Adrenal gland (tissue), 12 donors: ENCODE measurements around the gene CLEC4F. TPM values are rescaled to one million over a fixed set of nuclear protein-coding genes. Genes with fewer than 3 reads are reported as not detected.
A peak's percentile ranks its signal among the peaks of the same experiment; 100 is the strongest.

Experiments
- DNase-seq, 7 donors: peaks; one replicate each; pipeline ENCODE4 v3.0.0-alpha.2; 2019 to 2020
- H3K27ac ChIP-seq, 5 donors: fragments of 200-600 bp; sonication (generic) in 4 of 5; 1 replicate in 3 of 5; 2 replicates in 2 of 5; pipeline versions ENCODE4 v1.5.1 to v1.8.0; 2016 to 2020; ENCODE audit warnings: mild to moderate bottlenecking in 1 of 5
- H3K27me3 ChIP-seq: fragments of 200-600 bp; 2 replicates; pipeline ENCODE4 v1.8.0; 2021
- H3K36me3 ChIP-seq, 2 donors: fragments of 200-600 bp; replicated peaks in 1 of 2; 1 replicate in 1 of 2; 2 replicates in 1 of 2; pipeline versions ENCODE4 v1.5.1 to v1.8.0; 2018 to 2022
- H3K4me1 ChIP-seq, 2 donors: fragments of 200-600 bp; replicated peaks in 1 of 2; 1 replicate in 1 of 2; 2 replicates in 1 of 2; pipeline versions ENCODE4 v1.5.1 to v1.8.0; 2018 to 2021
- H3K4me3 ChIP-seq, 4 donors: fragments of 200-600 bp; sonication (generic) in 3 of 4; one replicate each; pipeline ENCODE4 v1.5.1; 2016 to 2018
- H3K9me3 ChIP-seq, 3 donors: fragments of 200-600 bp; sonication (generic) in 1 of 3; replicated peaks in 1 of 3; 1 replicate in 2 of 3; 2 replicates in 1 of 3; pipeline versions ENCODE4 v1.5.1 to v1.8.0; 2016 to 2021
- POLR2A ChIP-seq, 2 donors: fragments of 450-650 bp; IDR thresholded peaks; one replicate each; pipeline ENCODE4 v1.6.1; 2017; ENCODE audit warnings: antibody characterized with exemption in 2 of 2, mild to moderate bottlenecking in 2 of 2, moderate library complexity in 1 of 2
- WGBS, 4 donors: extraction: QIAGEN DNeasy Blood & Tissue Kit in 2 of 4; methylation state at CpG; one replicate each; pipeline versions ENCODE4 v1.1.5 to v1.1.7; 2013 to 2017; 5-methylcytosine and 5-hydroxymethylcytosine counted together
- intact Hi-C, 2 donors: fragments of 100-400 bp; cut with DNase I; formaldehyde crosslinking; loops; one replicate each; pipeline versions ENCODE4 v1.14.1 to v1.15.0; 2022 to 2023
- polyA plus RNA-seq, 3 donors: library from polyadenylated mRNA; stranded (reverse); fragments of 200-250 nt in 2 of 3; fragments of 350-450 nt in 1 of 3; fragmentation: Illumina TruSeq in 1 of 3; extraction: RNeasy Lipid Tissue Mini Kit (QIAGEN cat#74804) in 1 of 3; gene quantifications; one replicate each; pipeline ENCODE4 v1.2.3, GENCODE V29; 2013 to 2014
- total RNA-seq, 9 donors: library from RNA; depleted of rRNA in 4 of 9; stranded (reverse); fragments of >200 nt in 4 of 9; fragments of 120-200 nt in 1 of 9; fragmentation: NEBNext Ultra II Directional in 1 of 9; extraction: Animal tissue kit (Norgen Biotek cat#: 25700) in 1 of 9; gene quantifications; one replicate each; pipeline versions ENCODE4 v1.1.0 to v1.2.4, GENCODE V29; 2013 to 2023
- TF ChIP-seq, protein P1 (sequence below), 6 experiments: fragments of 450-650 bp in 4 of 6; fragments of 200-600 bp in 2 of 6; sonication (generic) in 1 of 6; IDR thresholded peaks; 1 replicate in 5 of 6; 2 replicates in 1 of 6; pipeline versions ENCODE4 v1.5.1 to v1.8.0; 2016 to 2021; ENCODE audit warnings: antibody characterized with exemption in 6 of 6, mild to moderate bottlenecking in 2 of 6, moderate library complexity in 1 of 6
- donor health status: healthy with polysubstance abuse.
- donor health status: Bipolar disorder and iron deficiency.
- donor health status: DM: yes; HTN: yes; CAD: no.
- donor health status: DM: no; HTN: no; CAD: no.
- donor health status: DM: no; HTN: no; CAD: no.
- donor health status: DM: yes; HTN: yes; CAD: no.

CLEC4F gene
- total and polyA plus RNA-seq, 12 donors = 0.22 to 0.32 (median 0.27) TPM; not detected in 9

DNA sequence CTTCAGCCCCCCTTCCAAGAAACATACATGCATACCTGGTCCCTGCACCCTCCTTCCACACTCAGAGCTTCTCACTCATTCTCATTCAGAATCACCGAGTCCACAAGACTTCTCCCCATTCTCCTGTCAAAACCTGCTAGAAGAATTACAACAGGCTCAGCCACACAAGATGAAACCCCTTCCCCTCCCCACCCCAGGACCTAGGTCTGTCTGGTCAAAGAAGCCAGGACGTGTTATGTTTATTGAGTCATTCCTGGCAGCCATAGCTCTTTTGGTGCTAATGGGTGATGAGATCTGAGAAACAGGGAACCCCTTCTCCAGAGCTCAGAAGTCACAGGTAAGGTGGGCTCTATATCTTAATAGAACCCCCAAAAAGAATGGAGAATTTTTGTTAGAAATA is 50.9 kb downstream of the CLEC4F start:
- Histone ChIP-seq H3K9me3 (no peaks in the 10 kb centered on the region), H3K27me3 (peaks cover 31% of the 10 kb centered on the region), H3K4me3 (no peak overlapping the region), H3K27ac (no peak overlapping the region), H3K36me3 (no peaks in the 10 kb centered on the region), H3K4me1 (peaks cover 9 to 15% of the 10 kb centered on the region in 2 donors)
- no peak for TF ChIP-seq POLR2A (IDR thresholded peaks at IDR 0.05)
- TF ChIP-seq, protein P1, sequence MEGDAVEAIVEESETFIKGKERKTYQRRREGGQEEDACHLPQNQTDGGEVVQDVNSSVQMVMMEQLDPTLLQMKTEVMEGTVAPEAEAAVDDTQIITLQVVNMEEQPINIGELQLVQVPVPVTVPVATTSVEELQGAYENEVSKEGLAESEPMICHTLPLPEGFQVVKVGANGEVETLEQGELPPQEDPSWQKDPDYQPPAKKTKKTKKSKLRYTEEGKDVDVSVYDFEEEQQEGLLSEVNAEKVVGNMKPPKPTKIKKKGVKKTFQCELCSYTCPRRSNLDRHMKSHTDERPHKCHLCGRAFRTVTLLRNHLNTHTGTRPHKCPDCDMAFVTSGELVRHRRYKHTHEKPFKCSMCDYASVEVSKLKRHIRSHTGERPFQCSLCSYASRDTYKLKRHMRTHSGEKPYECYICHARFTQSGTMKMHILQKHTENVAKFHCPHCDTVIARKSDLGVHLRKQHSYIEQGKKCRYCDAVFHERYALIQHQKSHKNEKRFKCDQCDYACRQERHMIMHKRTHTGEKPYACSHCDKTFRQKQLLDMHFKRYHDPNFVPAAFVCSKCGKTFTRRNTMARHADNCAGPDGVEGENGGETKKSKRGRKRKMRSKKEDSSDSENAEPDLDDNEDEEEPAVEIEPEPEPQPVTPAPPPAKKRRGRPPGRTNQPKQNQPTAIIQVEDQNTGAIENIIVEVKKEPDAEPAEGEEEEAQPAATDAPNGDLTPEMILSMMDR (IDR thresholded peaks at IDR 0.05) = no peak
- intact Hi-C loops = no loop called here
- 42 to 63% (median 52%) methylated on average over 2 of the region's 2 CpGs for WGBS, 4 donors
- DNase-seq = no peak

DNA sequence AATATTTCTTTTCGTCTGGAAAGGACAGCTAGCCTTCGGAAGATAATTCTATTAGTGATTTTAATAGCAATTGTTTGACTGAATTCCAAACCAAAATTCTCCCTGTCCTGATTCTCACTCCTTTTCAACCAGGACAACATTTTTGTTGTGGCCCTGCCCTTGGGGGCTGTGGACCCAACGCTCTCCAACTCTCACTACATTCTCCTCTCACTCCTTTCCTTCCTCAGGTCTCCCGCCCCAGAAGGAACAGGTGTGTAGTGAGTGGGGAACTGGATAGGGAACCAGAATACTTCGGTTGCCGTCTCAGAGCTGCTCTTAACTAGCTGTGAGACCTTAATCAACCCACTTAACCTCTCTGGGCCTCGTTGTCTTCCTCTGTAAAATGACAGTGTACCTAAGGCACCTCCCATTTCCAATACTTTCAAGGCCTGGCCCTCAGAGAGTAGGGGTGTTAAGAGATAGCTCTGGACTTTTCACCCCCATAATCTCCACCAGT is 51.8 kb downstream of the CLEC4F start:
- WGBS, 4 donors = 58 to 73% (median 66%) methylated on average over 7 of the region's 7 CpGs
- no peak overlapping the region for H3K27ac ChIP-seq
- no peaks in the 10 kb centered on the region for H3K9me3 ChIP-seq
- no peak overlapping the region for H3K4me3 ChIP-seq
- no peak for TF ChIP-seq POLR2A (IDR thresholded peaks at IDR 0.05)
- TF ChIP-seq, protein P1 (IDR thresholded peaks at IDR 0.05) = no peak
- peaks cover 34% of the 10 kb centered on the region for H3K27me3 ChIP-seq
- DNase-seq = no peak
- H3K36me3 ChIP-seq = no peaks in the 10 kb centered on the region
- intact Hi-C loops = no loop called here
- H3K4me1 ChIP-seq = peaks cover 9 to 15% of the 10 kb centered on the region in 2 donors

DNA sequence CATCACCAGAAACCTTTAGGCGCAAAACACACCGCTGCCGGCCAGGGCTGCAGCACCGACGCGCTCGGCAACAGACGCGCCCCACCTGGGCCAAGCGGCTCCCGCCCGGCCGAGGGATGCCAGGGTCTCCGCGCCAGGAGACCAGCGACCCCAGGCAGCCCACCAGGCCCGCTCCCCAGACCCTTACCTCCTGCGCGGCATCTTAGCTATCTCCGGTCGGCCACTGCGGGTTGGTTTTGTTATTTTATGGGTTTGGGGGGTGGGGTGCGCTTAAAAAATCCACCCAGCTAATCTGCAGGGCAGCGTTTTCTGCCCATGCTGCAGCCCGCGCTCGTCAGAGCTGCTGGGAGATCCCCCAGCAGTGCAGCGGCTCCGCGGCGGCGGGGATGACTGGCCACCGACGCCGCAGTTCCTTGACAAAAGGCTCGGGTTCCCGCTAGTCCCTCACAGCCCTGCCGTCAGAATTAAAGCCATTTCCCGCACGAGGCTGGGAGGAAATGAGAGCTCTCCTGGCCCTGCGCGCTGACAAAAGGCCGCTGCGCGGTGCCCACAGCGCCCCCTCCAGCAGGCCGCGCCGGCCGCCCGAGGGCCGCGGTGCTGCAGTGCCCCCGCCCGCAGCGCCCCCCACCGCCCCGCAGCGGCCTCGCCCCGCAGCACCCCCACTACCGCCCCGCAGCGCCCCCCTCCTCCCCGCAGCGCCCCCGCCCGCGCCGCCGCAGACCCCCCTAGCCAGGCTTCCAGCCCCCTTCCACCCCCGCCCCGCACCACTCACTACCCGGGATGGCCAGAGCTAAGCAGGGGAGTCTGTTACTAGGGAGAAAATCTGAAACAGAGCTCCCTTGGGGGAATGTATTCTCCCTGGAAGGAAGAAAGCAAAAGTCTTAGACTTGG is 52.5 kb downstream of the CLEC4F start, which contains the start of gene ADD2:
Gene ADD2, minus strand, starts transcription at position 502 of the 891 bp plus-strand sequence. CDS start 61,792 bp downstream, outside the sequence.
- no peaks in the 10 kb centered on the region for H3K9me3 ChIP-seq
- peaks cover 34% of the 10 kb centered on the region for H3K27me3 ChIP-seq
- peak in 6 of 7 donors; percentile 16 to 63 (median 22) for DNase-seq
- TF ChIP-seq, protein P1 (IDR thresholded peaks at IDR 0.05) = peak in 1 of 6 experiments; percentile 18
- TF ChIP-seq POLR2A (IDR thresholded peaks at IDR 0.05) = no peak
- H3K27ac ChIP-seq = peak within 1 kb of the TSS in 1 of 5 donors; percentile 30
- H3K36me3 ChIP-seq = no peaks in the 10 kb centered on the region
- H3K4me3 ChIP-seq = peak within 1 kb of the TSS in 1 of 4 donors; percentile 45
- intact Hi-C loops = no loop called here
- 0 to 8% (median 1%) methylated on average over 10 to 69 of the region's 74 CpGs for WGBS, 4 donors
- peaks cover 9 to 15% of the 10 kb centered on the region in 2 donors for H3K4me1 ChIP-seq

DNA sequence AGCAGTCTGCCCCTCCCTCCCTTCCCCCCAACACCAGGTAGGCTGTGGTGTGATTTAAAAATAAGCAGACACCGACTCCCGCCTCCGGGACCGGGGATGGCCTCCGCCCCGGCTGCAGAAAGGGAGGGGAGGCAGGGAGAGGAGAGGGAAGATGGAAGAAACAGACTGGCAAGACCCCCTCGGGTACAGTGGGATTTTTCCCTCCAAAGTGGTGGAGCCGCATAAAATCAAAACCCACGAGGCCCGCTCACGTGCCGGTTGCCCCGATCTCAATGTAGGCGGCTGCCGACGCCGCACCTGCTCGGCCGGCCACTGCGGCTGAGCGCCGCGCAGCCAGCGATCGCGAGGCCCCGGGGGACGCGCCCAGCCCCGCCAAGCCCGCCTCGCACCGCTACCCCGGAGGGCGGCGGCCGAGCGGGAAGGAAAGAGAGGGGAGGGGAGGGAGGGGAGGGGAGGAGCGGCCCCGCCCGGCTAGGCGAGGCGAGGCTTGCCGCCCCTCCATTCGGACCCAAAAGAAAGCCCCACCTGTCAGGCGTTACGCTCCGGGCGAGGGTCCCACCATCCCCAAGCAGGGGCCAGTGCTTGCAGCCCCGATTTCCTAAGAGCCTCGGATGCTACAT is 53.2 kb downstream of the CLEC4F start:
- peaks cover 9 to 15% of the 10 kb centered on the region in 2 donors for H3K4me1 ChIP-seq
- peak overlapping the region in 1 of 5 donors; percentile 30 for H3K27ac ChIP-seq
- no peaks in the 10 kb centered on the region for H3K36me3 ChIP-seq
- intact Hi-C loops = no loop called here
- H3K4me3 ChIP-seq = peak overlapping the region in 1 of 4 donors; percentile 45
- H3K9me3 ChIP-seq = no peaks in the 10 kb centered on the region
- WGBS, 4 donors = 1 to 2% (median 2%) methylated on average over 9 to 51 of the region's 51 CpGs
- peak in 1 of 7 donors; percentile 15 for DNase-seq
- H3K27me3 ChIP-seq = peaks cover 34% of the 10 kb centered on the region
- TF ChIP-seq, protein P1 (IDR thresholded peaks at IDR 0.05) = no peak
- TF ChIP-seq POLR2A (IDR thresholded peaks at IDR 0.05) = no peak
